ENCODE results near the gene GALNTL6. TPM values are rescaled to one million over a fixed set of nuclear protein-coding genes. Genes with fewer than 3 reads are reported as not detected.

The GALNTL6 gene
- total RNA-seq, 1 donor from 2014 or later, result not detected

DNA sequence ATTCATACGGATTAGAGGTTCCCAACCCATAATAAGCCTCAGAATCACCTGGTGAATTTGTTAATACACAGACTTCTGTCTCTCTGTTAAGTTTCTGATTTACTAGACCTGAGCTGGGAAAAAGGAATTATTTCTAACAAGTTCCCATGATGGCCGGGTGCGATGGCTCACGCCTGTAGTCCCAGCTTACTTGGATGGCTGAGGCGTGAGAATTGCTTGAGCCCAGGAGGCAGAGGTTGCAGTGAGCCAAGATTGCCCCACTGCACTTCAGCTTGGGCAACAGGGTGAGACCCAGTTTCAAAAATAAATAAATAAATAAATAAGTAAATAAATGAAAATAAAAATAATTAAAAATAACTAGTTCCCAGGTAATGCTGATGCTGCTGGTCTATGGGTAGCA is 412.3 kb downstream of the GALNTL6 start:
- TF ChIP-seq, protein P1, sequence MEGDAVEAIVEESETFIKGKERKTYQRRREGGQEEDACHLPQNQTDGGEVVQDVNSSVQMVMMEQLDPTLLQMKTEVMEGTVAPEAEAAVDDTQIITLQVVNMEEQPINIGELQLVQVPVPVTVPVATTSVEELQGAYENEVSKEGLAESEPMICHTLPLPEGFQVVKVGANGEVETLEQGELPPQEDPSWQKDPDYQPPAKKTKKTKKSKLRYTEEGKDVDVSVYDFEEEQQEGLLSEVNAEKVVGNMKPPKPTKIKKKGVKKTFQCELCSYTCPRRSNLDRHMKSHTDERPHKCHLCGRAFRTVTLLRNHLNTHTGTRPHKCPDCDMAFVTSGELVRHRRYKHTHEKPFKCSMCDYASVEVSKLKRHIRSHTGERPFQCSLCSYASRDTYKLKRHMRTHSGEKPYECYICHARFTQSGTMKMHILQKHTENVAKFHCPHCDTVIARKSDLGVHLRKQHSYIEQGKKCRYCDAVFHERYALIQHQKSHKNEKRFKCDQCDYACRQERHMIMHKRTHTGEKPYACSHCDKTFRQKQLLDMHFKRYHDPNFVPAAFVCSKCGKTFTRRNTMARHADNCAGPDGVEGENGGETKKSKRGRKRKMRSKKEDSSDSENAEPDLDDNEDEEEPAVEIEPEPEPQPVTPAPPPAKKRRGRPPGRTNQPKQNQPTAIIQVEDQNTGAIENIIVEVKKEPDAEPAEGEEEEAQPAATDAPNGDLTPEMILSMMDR (IDR thresholded peaks at IDR 0.05), result no peak
- H3K9me3 ChIP-seq, result no peaks in the 10 kb centered on the region
- no peak overlapping the region for H3K27ac ChIP-seq
- H3K4me3 ChIP-seq, result no peak overlapping the region
- DNase-seq (ENCODE audit: low spot score in 2 of 2), result no peak
- H3K27me3 ChIP-seq, result no peaks in the 10 kb centered on the region
- no peaks in the 10 kb centered on the region for H3K36me3 ChIP-seq
- intact Hi-C loops (cut with DNase I), result no loop called here
- no peaks in the 10 kb centered on the region for H3K4me1 ChIP-seq

DNA sequence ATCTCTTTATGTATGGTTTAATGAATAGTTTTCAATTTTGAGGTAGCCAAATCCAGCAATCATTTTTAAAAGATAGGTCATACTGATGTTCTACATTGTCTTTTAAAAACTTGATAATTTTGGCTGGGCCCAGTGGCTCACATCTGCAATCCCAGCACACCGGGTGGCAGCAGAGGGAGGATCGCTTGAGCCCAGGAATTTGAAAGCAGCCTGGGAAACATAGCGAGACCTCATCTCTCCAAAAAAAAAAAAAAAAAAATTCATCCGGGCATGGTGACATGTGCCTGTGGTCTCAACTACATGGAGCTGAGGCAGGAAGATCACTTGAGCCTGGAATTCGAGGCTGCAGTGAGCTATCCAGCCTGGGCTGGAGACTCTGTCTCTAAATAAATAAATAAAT is 419.8 kb downstream of the GALNTL6 start:
- Histone ChIP-seq H3K36me3 (no peaks in the 10 kb centered on the region), H3K4me3 (no peak overlapping the region), H3K27me3 (no peaks in the 10 kb centered on the region), H3K9me3 (no peaks in the 10 kb centered on the region), H3K27ac (no peak overlapping the region), H3K4me1 (no peaks in the 10 kb centered on the region)
- TF ChIP-seq, protein P1 (IDR thresholded peaks at IDR 0.05), result no peak
- DNase-seq (ENCODE audit: low spot score in 2 of 2), result no peak
- intact Hi-C loops (cut with DNase I), result no loop called here

DNA sequence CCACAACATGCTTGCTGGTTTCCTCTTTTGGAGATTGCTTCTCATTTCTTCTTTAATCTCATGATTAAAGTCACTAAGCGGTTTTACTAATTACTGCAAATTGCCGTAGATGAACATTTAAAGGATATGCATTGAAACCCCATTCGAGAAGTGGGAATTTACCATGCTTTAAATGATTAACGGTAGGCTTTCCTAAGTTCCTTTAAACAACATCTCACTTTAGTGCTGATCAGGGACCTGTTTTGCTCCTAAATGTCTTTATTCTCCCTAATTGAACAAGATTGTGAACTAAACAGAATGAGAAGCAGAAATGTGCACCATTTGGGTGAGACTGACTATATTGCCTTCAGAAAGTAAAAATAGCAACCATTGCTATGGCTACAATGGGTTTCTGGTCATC is 430.3 kb downstream of the GALNTL6 start:
- Histone ChIP-seq H3K27ac (no peak overlapping the region), H3K4me1 (no peaks in the 10 kb centered on the region), H3K4me3 (no peak overlapping the region), H3K36me3 (no peaks in the 10 kb centered on the region), H3K27me3 (no peaks in the 10 kb centered on the region), H3K9me3 (no peaks in the 10 kb centered on the region)
- intact Hi-C loops (cut with DNase I), result no loop called here
- TF ChIP-seq, protein P1 (IDR thresholded peaks at IDR 0.05), result no peak
- DNase-seq (ENCODE audit: low spot score in 2 of 2), result no peak

DNA sequence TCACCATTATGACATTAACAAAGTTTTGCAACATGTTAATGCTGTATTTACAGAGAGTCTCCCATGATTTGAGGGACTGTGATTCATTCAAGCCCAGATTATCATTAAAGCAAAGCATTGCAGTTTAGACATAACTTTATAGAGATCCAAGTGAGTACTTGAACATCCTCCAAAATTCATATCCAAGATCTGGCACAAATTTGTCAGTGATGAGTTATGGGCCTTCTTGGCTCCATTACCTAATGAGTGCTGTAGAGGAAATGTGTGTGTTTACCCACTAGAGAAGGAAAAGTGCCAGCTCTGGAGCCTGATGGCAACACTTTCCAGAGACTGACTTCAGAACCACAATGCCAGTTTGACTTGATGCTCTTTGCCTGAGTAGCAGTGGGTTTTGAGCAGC is 432.3 kb downstream of the GALNTL6 start:
- no peaks in the 10 kb centered on the region for H3K9me3 ChIP-seq
- TF ChIP-seq, protein P1 (IDR thresholded peaks at IDR 0.05), result no peak
- no peak overlapping the region for H3K4me3 ChIP-seq
- intact Hi-C loops (cut with DNase I), result no loop called here
- H3K27me3 ChIP-seq, result no peaks in the 10 kb centered on the region
- H3K27ac ChIP-seq, result no peak overlapping the region
- H3K36me3 ChIP-seq, result no peaks in the 10 kb centered on the region
- H3K4me1 ChIP-seq, result no peaks in the 10 kb centered on the region
- DNase-seq (ENCODE audit: low spot score in 2 of 2), result no peak

DNA sequence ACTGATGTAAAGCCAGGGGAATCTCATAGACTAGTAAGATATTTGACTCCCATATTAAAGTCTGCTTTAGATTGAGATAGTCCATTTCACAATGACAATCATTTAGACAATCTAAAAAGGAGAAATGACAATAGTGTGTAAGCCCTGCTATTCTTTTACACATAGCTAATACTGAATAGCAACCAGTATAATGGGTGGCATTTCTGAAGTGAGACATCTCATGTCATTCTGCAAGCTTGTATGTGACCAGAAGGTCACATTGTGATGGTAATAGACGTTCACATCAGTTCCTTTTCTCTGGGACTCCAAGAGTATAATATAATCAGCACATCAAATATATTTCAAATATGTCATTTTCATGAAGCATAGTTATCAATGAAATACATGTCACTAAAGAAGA is 440.2 kb downstream of the GALNTL6 start:
- no peaks in the 10 kb centered on the region for H3K27me3 ChIP-seq
- no peak overlapping the region for H3K27ac ChIP-seq
- intact Hi-C loops (cut with DNase I), result no loop called here
- H3K4me1 ChIP-seq, result no peaks in the 10 kb centered on the region
- DNase-seq (ENCODE audit: low spot score in 2 of 2), result no peak
- no peak overlapping the region for H3K4me3 ChIP-seq
- no peaks in the 10 kb centered on the region for H3K9me3 ChIP-seq
- H3K36me3 ChIP-seq, result no peaks in the 10 kb centered on the region
- TF ChIP-seq, protein P1 (IDR thresholded peaks at IDR 0.05), result no peak

DNA sequence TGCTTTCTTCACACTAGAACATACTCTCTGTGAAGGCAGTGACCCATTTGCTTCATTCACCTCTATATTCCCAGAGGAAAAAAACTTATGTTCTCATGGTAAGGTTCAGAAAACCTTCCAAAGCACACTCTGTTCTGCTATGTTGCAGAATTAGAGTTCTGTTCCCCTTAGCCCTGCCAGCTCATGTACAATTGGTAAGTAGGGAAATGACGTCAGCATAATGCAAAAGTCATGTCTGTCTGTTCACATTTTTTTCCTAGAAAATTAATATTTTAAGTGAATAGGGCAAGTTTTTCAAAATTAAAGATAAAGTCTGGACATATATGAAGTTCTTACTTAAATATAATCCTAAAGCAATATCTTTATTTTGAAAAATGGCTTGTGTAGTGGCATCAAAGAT is 443.6 kb downstream of the GALNTL6 start:
- H3K4me3 ChIP-seq, result no peak overlapping the region
- no peaks in the 10 kb centered on the region for H3K27me3 ChIP-seq
- no peaks in the 10 kb centered on the region for H3K4me1 ChIP-seq
- H3K9me3 ChIP-seq, result no peaks in the 10 kb centered on the region
- H3K27ac ChIP-seq, result no peak overlapping the region
- TF ChIP-seq, protein P1 (IDR thresholded peaks at IDR 0.05), result no peak
- intact Hi-C loops (cut with DNase I), result no loop called here
- no peaks in the 10 kb centered on the region for H3K36me3 ChIP-seq
- no peak for DNase-seq (ENCODE audit: low spot score in 2 of 2)
